ENCODE measurements around the gene VPS16.

- TF ChIP-seq CTCF (IDR thresholded peaks at IDR 0.05; ENCODE audit: poor library complexity, severe bottlenecking), result no peak
- no peak for TF ChIP-seq SMC3 (conservative IDR thresholded peaks at IDR 0.05; ENCODE audit: poor library complexity)
- TF ChIP-seq EZH2 (IDR thresholded peaks at IDR 0.05; ENCODE audit: borderline replicate concordance, insufficient read depth, low read length, poor library complexity, severe bottlenecking), result no peak
- TF ChIP-seq RAD21 (conservative IDR thresholded peaks at IDR 0.05), result no peak
- no peak for TF ChIP-seq TAF1 (IDR thresholded peaks at IDR 0.05; ENCODE audit: low read depth)
- no peak for TF ChIP-seq REST (IDR thresholded peaks at IDR 0.05; ENCODE audit: borderline replicate concordance)
- no peak for TF ChIP-seq EP300 (conservative IDR thresholded peaks at IDR 0.05; ENCODE audit: poor library complexity, severe bottlenecking)
These were observed 30.9 kb upstream of the VPS16 start for GRCh38 chr20:2809690-2810089.

Measured in neural cell (in vitro differentiated cells).